IMR-90 (cell line): ENCODE data around the gene L3MBTL2. TPM values are rescaled to one million over a fixed set of nuclear protein-coding genes. Genes with fewer than 3 reads are reported as not detected.

Experiments
- ATAC-seq: fragments of 200-7000 bp; cut with Tn5 transposase; 2 replicates; pipeline ENCODE4 v1.9.1; 2020; ENCODE audit warnings: low read depth, mild to moderate bottlenecking, moderate library complexity
- BruUV-seq: library from RNA; stranded (reverse); fragments of 400-500 nt; replicated peaks from 2 replicates; lab custom pipeline; 2021; lab: Mats Ljungman, UMichigan
- CTCF ChIA-PET: fragments of 300-600 bp; formaldehyde crosslinking; extraction: SDS; loops from one replicate; lab custom pipeline; 2021; ENCODE audit warnings: antibody characterized with exemption; lab: Yijun Ruan, JAX
- POLR2A ChIA-PET: fragments of 300-600 bp; sonication (Branson Sonifier 250); formaldehyde crosslinking; loops from one replicate; lab custom pipeline; 2022; ENCODE audit warnings: antibody characterized with exemption; ENCODE audit not compliant: unreplicated experiment; lab: Charles Lee
- DNase-seq: peaks from one replicate; pipeline ENCODE4 v3.0.0; 2013
- H2AFZ ChIP-seq: replicated peaks from 2 replicates; pipeline ENCODE3; 2013; ENCODE audit warnings: low read length, mild to moderate bottlenecking; ENCODE audit not compliant: poor library complexity
- H2AK5ac ChIP-seq: 2 replicates; pipeline ENCODE4 v1.6.1; 2013; ENCODE audit warnings: low read depth, low read length, inconsistent platforms
- H2AK9ac ChIP-seq: replicated peaks from 2 replicates; pipeline ENCODE3; 2013; ENCODE audit warnings: mild to moderate bottlenecking, low read depth, low read length, moderate library complexity; ENCODE audit not compliant: poor library complexity
- H2BK120ac ChIP-seq: 2 replicates; pipeline ENCODE4 v1.6.1; 2013; ENCODE audit warnings: low read depth, low read length, inconsistent platforms
- H2BK15ac ChIP-seq: 3 replicates; pipeline ENCODE4 v1.6.1; 2013; ENCODE audit warnings: low read depth, low read length, inconsistent platforms
- H2BK20ac ChIP-seq: 2 replicates; pipeline ENCODE4 v1.6.1; 2013; ENCODE audit warnings: low read depth, mild to moderate bottlenecking, inconsistent platforms, low read length, moderate library complexity
- H2BK5ac ChIP-seq: 2 replicates; pipeline ENCODE4 v1.6.1; 2013; ENCODE audit warnings: mild to moderate bottlenecking, low read depth, low read length, inconsistent platforms; ENCODE audit not compliant: poor library complexity, severe bottlenecking
- H3K14ac ChIP-seq: replicated peaks from 2 replicates; pipeline ENCODE4 v1.6.1; 2013; ENCODE audit warnings: low read depth, low read length, inconsistent platforms
- H3K18ac ChIP-seq: 2 replicates; pipeline ENCODE4 v1.6.1; 2013; ENCODE audit warnings: low read depth, low read length, control low read depth
- H3K23ac ChIP-seq: 2 replicates; pipeline ENCODE4 v1.6.1; 2013; ENCODE audit warnings: low read depth, low read length, inconsistent platforms
- H3K27ac ChIP-seq: 2 replicates; pipeline ENCODE4 v1.5.1; 2013; ENCODE audit warnings: mild to moderate bottlenecking, control low read depth, low read length; ENCODE audit not compliant: insufficient read depth
- H3K27me3 ChIP-seq: 2 replicates; pipeline ENCODE4 v1.6.1; 2013; ENCODE audit warnings: low read length; ENCODE audit not compliant: control insufficient read depth, insufficient read depth
- H3K36me3 ChIP-seq: 2 replicates; pipeline ENCODE4 v1.6.1; 2013; ENCODE audit warnings: low read length, mixed read lengths; ENCODE audit not compliant: control insufficient read depth, insufficient read depth
- H3K4ac ChIP-seq: 2 replicates; pipeline ENCODE4 v1.6.1; 2013; ENCODE audit warnings: low read depth, low read length, inconsistent platforms
- H3K4me1 ChIP-seq: 2 replicates; pipeline ENCODE4 v1.6.1; 2013; ENCODE audit warnings: low read length, mixed read lengths; ENCODE audit not compliant: control insufficient read depth, insufficient read depth
- H3K4me2 ChIP-seq: 2 replicates; pipeline ENCODE4 v1.6.1; 2013; ENCODE audit warnings: low read depth, mild to moderate bottlenecking, control low read depth, low read length, moderate library complexity
- H3K4me3 ChIP-seq: 2 replicates; pipeline ENCODE4 v1.5.1; 2013; ENCODE audit warnings: low read depth, mild to moderate bottlenecking, control low read depth, low read length, moderate library complexity; ENCODE audit not compliant: insufficient read depth
- H3K56ac ChIP-seq: 2 replicates; pipeline ENCODE4 v1.6.1; 2013; ENCODE audit warnings: low read length, inconsistent platforms; ENCODE audit not compliant: insufficient read depth; ENCODE audit errors: extremely low read depth
- H3K79me1 ChIP-seq, 2 experiments: 2 replicates each; pipeline ENCODE4 v1.6.1; 2013; ENCODE audit warnings: low read length in 2 of 2, inconsistent platforms in 1 of 2, low read depth in 1 of 2
- H3K9ac ChIP-seq: 2 replicates; pipeline ENCODE4 v1.6.1; 2013; ENCODE audit warnings: low read depth, low read length, control low read depth
- H3K9me1 ChIP-seq: 2 replicates; pipeline ENCODE4 v1.6.1; 2013; ENCODE audit warnings: low read length, inconsistent platforms; ENCODE audit not compliant: insufficient read depth
- H3K9me3 ChIP-seq: 2 replicates; pipeline ENCODE4 v1.6.1; 2013; ENCODE audit warnings: low read length; ENCODE audit not compliant: control insufficient read depth, insufficient read depth
- H4K20me1 ChIP-seq: 2 replicates; pipeline ENCODE4 v1.6.1; 2013; ENCODE audit warnings: low read length, inconsistent platforms; ENCODE audit not compliant: insufficient read depth
- H4K5ac ChIP-seq: 2 replicates; pipeline ENCODE4 v1.6.1; 2013; ENCODE audit warnings: mild to moderate bottlenecking, low read depth, low read length, control low read depth
- H4K8ac ChIP-seq, 2 experiments: 2 replicates each; pipeline ENCODE4 v1.6.1; 2013; ENCODE audit warnings: low read depth in 2 of 2, low read length in 2 of 2, control low read depth in 1 of 2, inconsistent platforms in 1 of 2
- H4K91ac ChIP-seq: 2 replicates; pipeline ENCODE4 v1.6.1; 2013; ENCODE audit warnings: low read depth, low read length, inconsistent platforms; ENCODE audit not compliant: insufficient read depth
- BHLHE40 ChIP-seq: fragments of 150-350 bp; IDR thresholded peaks from 2 replicates; pipeline ENCODE4 v1.6.1; 2016; ENCODE audit warnings: mild to moderate bottlenecking, low read depth, low read length
- FOS ChIP-seq: fragments of 150-350 bp; IDR thresholded peaks from 2 replicates; pipeline ENCODE4 v1.6.1; 2016; ENCODE audit warnings: low read depth, low read length
- MAFK ChIP-seq: IDR thresholded peaks from 2 replicates; pipeline ENCODE4 v1.6.1; 2012; ENCODE audit warnings: low read depth, low read length, improper control_type of control experiment
- MXI1 ChIP-seq: IDR thresholded peaks from 2 replicates; pipeline ENCODE4 v1.6.1; 2012; ENCODE audit warnings: low read depth, mild to moderate bottlenecking, low read length, moderate library complexity, borderline replicate concordance
- NFE2L2 ChIP-seq: fragments of 150-350 bp; IDR thresholded peaks from 2 replicates; pipeline ENCODE4 v1.6.1; 2016; ENCODE audit warnings: low read depth, mild to moderate bottlenecking, low read length
- POLR2A ChIP-seq: IDR thresholded peaks from 2 replicates; pipeline ENCODE4 v1.6.1; 2012; ENCODE audit warnings: mild to moderate bottlenecking, low read depth, low read length
- RCOR1 ChIP-seq: IDR thresholded peaks from 2 replicates; pipeline ENCODE4 v1.6.1; 2012; ENCODE audit warnings: mild to moderate bottlenecking, low read length, improper control_type of control experiment; ENCODE audit not compliant: insufficient replicate concordance
- WGBS, 2 experiments: methylation state at CpG; one replicate each; pipeline versions ENCODE4 v1.1.5 to v1.1.7; 2013; ENCODE audit warnings: missing lambda C conversion rate in 2 of 2; ENCODE audit not compliant: insufficient read length in 1 of 2; ENCODE audit errors: extremely low coverage in 2 of 2; 5-methylcytosine and 5-hydroxymethylcytosine counted together
- dilution Hi-C: fragments of 300-500 bp; cut with HindIII; formaldehyde crosslinking; loops from one replicate; pipeline ENCODE4 v1.14.3; 2018; ENCODE audit warnings: low sequenced_read_pairs; ENCODE audit not compliant: unreplicated experiment
- in situ Hi-C: fragments of 300-500 bp; cut with MboI; formaldehyde crosslinking; loops from 3 replicates; pipeline ENCODE4 v1.14.3; 2019; ENCODE audit warnings: low sequenced_read_pairs, inconsistent platforms, mixed read lengths
- intact Hi-C: fragments of 100-400 bp; cut with micrococcal nuclease; formaldehyde crosslinking; loops from 2 replicates; pipeline ENCODE4 v1.10.0; 2022
- polyA plus RNA-seq, 3 experiments: library from polyadenylated mRNA; depleted of rRNA; stranded (reverse); fragments of >200 nt; gene quantifications; 2 replicates each; pipeline ENCODE4 v1.2.3, GENCODE V29; 2012; ENCODE audit warnings: low replicate concordance in 1 of 3
- total RNA-seq: library from RNA; depleted of rRNA; stranded (reverse); fragments of >200 nt; gene quantifications from 2 replicates; pipeline ENCODE4 v1.2.3, GENCODE V29; 2012

Gene L3MBTL2
- total and polyA plus RNA-seq, 2 of the 4 experiments (the other 2 are of a cell fraction): 20.6 to 25.1 TPM

DNA sequence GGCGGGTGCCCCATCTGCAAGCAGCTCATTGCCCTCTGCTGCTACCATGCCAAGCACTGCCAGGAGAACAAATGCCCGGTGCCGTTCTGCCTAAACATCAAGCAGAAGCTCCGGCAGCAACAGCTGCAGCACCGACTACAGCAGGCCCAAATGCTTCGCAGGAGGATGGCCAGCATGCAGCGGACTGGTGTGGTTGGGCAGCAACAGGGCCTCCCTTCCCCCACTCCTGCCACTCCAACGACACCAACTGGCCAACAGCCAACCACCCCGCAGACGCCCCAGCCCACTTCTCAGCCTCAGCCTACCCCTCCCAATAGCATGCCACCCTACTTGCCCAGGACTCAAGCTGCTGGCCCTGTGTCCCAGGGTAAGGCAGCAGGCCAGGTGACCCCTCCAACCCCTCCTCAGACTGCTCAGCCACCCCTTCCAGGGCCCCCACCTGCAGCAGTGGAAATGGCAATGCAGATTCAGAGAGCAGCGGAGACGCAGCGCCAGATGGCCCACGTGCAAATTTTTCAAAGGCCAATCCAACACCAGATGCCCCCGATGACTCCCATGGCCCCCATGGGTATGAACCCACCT lies 28.0 kb upstream of the L3MBTL2 start:
- no peak overlapping the region for H2BK20ac ChIP-seq
- no peak overlapping the region for H3K23ac ChIP-seq
- BruUV-seq: no TSS peak
- H3K4ac ChIP-seq: no peak overlapping the region
- in situ Hi-C loops (no loop called here), dilution Hi-C loops (no loop called here), intact Hi-C loops (no loop called here)
- peak overlapping the region; percentile 52 for H2AK9ac ChIP-seq
- H2BK120ac ChIP-seq: no peak overlapping the region
- no peak overlapping the region for H3K27ac ChIP-seq
- no peak overlapping the region for H4K8ac ChIP-seq
- no peak for DNase-seq
- CTCF ChIA-PET: no interaction called here
- no peak overlapping the region for H2BK5ac ChIP-seq
- H3K27me3 ChIP-seq: no peaks in the 10 kb centered on the region
- no peak overlapping the region for H4K5ac ChIP-seq
- H3K36me3 ChIP-seq: peaks cover 56% of the 10 kb centered on the region
- no peak overlapping the region for H3K18ac ChIP-seq
- no peak overlapping the region for H2BK15ac ChIP-seq
- no peak overlapping the region for H3K4me2 ChIP-seq
- no peak overlapping the region for H3K14ac ChIP-seq
- no peak overlapping the region for H3K9ac ChIP-seq
- no peaks in the 10 kb centered on the region; the same call in 1 of the 2 replicates for H3K4me1 ChIP-seq
- peaks cover 8% of the 10 kb centered on the region; the same call in 1 of the 2 replicates for H3K9me1 ChIP-seq
- H3K9me3 ChIP-seq: no peaks in the 10 kb centered on the region
- TF ChIP-seq BHLHE40 (no peak), POLR2A (no peak), NFE2L2 (no peak), MXI1 (no peak), FOS (no peak), RCOR1 (no peak), MAFK (no peak)
- ATAC-seq: no peak
- H4K20me1 ChIP-seq: peaks cover 13% of the 10 kb centered on the region; the same call in 1 of the 2 replicates
- no peak overlapping the region for H4K91ac ChIP-seq
- H2AK5ac ChIP-seq: no peak overlapping the region
- POLR2A ChIA-PET: no interaction called here
- H3K56ac ChIP-seq: no peak overlapping the region
- H2AFZ ChIP-seq: no peak overlapping the region
- H3K79me1 ChIP-seq: peaks cover 0 to 19% of the 10 kb centered on the region in 2 experiments; a peak in 2 of 4 replicates
- no peak overlapping the region for H3K4me3 ChIP-seq
- 78% methylated on average over 8 of the region's 15 CpGs; no CpG with 5 or more reads in 1 of the 2 experiments for WGBS, 2 experiments
